ENCODE results near the gene VRK1.
"Not testable (repeated sequence)": the region's sequence is repeated elsewhere in the genome, so short reads cannot be mapped to it uniquely, and the experiment has no call there.

The VRK1 gene

GRCh38 chr14:96827290-96827689, 30.1 kb downstream of the VRK1 start:
- DNase-seq = no peak

- no peak for DNase-seq
Observed at GRCh38 chr14:96829791-96830190, 32.6 kb downstream of the VRK1 start.

- no peak for DNase-seq
Observed at GRCh38 chr14:96830946-96831345, 33.8 kb downstream of the VRK1 start.

GRCh38 chr14:96832351-96832750, 35.2 kb downstream of the VRK1 start:
- no peak for DNase-seq

GRCh38 chr14:96838449-96838848, 41.3 kb downstream of the VRK1 start:
- no peak for DNase-seq

GRCh38 chr14:96839251-96839650, 42.1 kb downstream of the VRK1 start:
- no peak for DNase-seq

GRCh38 chr14:96843137-96843536, 46.0 kb downstream of the VRK1 start:
- DNase-seq = no peak

- no peak for DNase-seq
Observed at GRCh38 chr14:96844857-96845570, 47.8 kb downstream of the VRK1 start.

- no peak for DNase-seq
Observed at GRCh38 chr14:96847451-96847850, 50.3 kb downstream of the VRK1 start.

GRCh38 chr14:96848011-96848410, 50.8 kb downstream of the VRK1 start:
- no peak for DNase-seq

- DNase-seq = no peak
Observed at GRCh38 chr14:96849733-96850132, 52.6 kb downstream of the VRK1 start.

- no peak for DNase-seq
Observed at GRCh38 chr14:96851694-96852381, 54.7 kb downstream of the VRK1 start.

- DNase-seq = no peak
Observed at GRCh38 chr14:96852823-96853422, 55.7 kb downstream of the VRK1 start.

- no peak for DNase-seq
Observed at GRCh38 chr14:96858643-96859042, 61.5 kb downstream of the VRK1 start.

GRCh38 chr14:96861568-96862310, 64.6 kb downstream of the VRK1 start:
- DNase-seq = no peak

- DNase-seq = no peak
Observed at GRCh38 chr14:96863327-96863985, 66.3 kb downstream of the VRK1 start.

- no peak for DNase-seq
Observed at GRCh38 chr14:96863986-96864330, 66.8 kb downstream of the VRK1 start.

GRCh38 chr14:96867634-96868033, 70.5 kb downstream of the VRK1 start:
- no peak for DNase-seq

GRCh38 chr14:96874127-96874526, 76.9 kb downstream of the VRK1 start:
- no peak for DNase-seq

- no peak for DNase-seq
Observed at GRCh38 chr14:96876747-96877146, 79.6 kb downstream of the VRK1 start.

- no peak for DNase-seq
Observed at GRCh38 chr14:96881713-96882112, 84.5 kb downstream of the VRK1 start.

- not testable (repeated sequence) for DNase-seq
Observed at GRCh38 chr14:96883974-96884373, 86.8 kb downstream of the VRK1 start.

GRCh38 chr14:96888158-96888557, 91.0 kb downstream of the VRK1 start:
- DNase-seq = no peak

Data from stimulated activated CD4-positive, alpha-beta T cell treated with anti-CD3 and anti-CD28 coated beads, Interleukin-4, amount 100 ng/mL, for 4 hours (primary cell).